Ecto neural progenitor cell (in vitro differentiated cells): Measurements from ENCODE around the gene RRP36.
"Not testable (repeated sequence)": the region's sequence is repeated elsewhere in the genome, so short reads cannot be mapped to it uniquely, and the experiment has no call there.

Source experiments
- DNase-seq: peaks from one replicate; pipeline ENCODE4 v3.0.0-alpha.2; 2018; ENCODE audit warnings: low spot score

RRP36 gene

GRCh38 chr6:43037706-43038105, 16.3 kb downstream of the RRP36 start:
- DNase-seq, result no peak

GRCh38 chr6:43038727-43039126, 17.3 kb downstream of the RRP36 start:
- no peak for DNase-seq

- DNase-seq, result no peak
Observed at GRCh38 chr6:43040542-43041257, 19.3 kb downstream of the RRP36 start.

- not testable (repeated sequence) for DNase-seq
Observed at GRCh38 chr6:43041475-43041874, 20.1 kb downstream of the RRP36 start.

GRCh38 chr6:43043310-43043709, 21.9 kb downstream of the RRP36 start:
- DNase-seq, result no peak

- DNase-seq, result no peak
Observed at GRCh38 chr6:43045371-43045930, 24.0 kb downstream of the RRP36 start.

GRCh38 chr6:43047998-43048397, 26.6 kb downstream of the RRP36 start:
- no peak for DNase-seq

GRCh38 chr6:43050981-43051380, 29.6 kb downstream of the RRP36 start:
- DNase-seq, result no peak

- DNase-seq, result no peak
Observed at GRCh38 chr6:43052225-43052841, 30.9 kb downstream of the RRP36 start.

GRCh38 chr6:43052842-43053544, 31.6 kb downstream of the RRP36 start:
- peak; percentile 64 for DNase-seq

- peak; percentile 88 for DNase-seq
Observed at GRCh38 chr6:43053545-43054205, 32.3 kb downstream of the RRP36 start, which contains the start of gene CUL7. Gene CUL7, minus strand, starts transcription at chr6:43053851. Its CDS starts 1,063 bp downstream, at chr6:43052788.

- no peak for DNase-seq
Observed at GRCh38 chr6:43054206-43054943, 33.0 kb downstream of the RRP36 start.

GRCh38 chr6:43055966-43056365, 34.5 kb downstream of the RRP36 start:
- no peak for DNase-seq

- no peak for DNase-seq
Observed at GRCh38 chr6:43058531-43058930, 37.1 kb downstream of the RRP36 start.

GRCh38 chr6:43059168-43060033, 38.0 kb downstream of the RRP36 start, which contains the start of the genes KLC4 and MRPL2:
Gene KLC4, plus strand, starts transcription at chr6:43059631. Its CDS starts 1,705 bp downstream, at chr6:43061336.
Gene MRPL2, minus strand, starts transcription at chr6:43059434. Its CDS starts 53 bp downstream, at chr6:43059381.
- peak; percentile 99 for DNase-seq

GRCh38 chr6:43060034-43060754, 38.8 kb downstream of the RRP36 start:
- no peak for DNase-seq

- DNase-seq, result no peak
Observed at GRCh38 chr6:43060755-43061633, 39.6 kb downstream of the RRP36 start.

GRCh38 chr6:43061861-43062260, 40.4 kb downstream of the RRP36 start:
- DNase-seq, result no peak

GRCh38 chr6:43062818-43063217, 41.4 kb downstream of the RRP36 start:
- no peak for DNase-seq
